Liver (tissue), 9 donors: ENCODE measurements around the gene SLC26A11. TPM values are rescaled to one million over a fixed set of nuclear protein-coding genes. Genes with fewer than 3 reads are reported as not detected.
"Not testable (repeated sequence)": the region's sequence is repeated elsewhere in the genome, so short reads cannot be mapped to it uniquely, and the experiment has no call there.

ENCODE experiments used
- DNase-seq: peaks from one replicate; pipeline ENCODE4 v3.0.0-alpha.2; 2017; ENCODE audit warnings: low spot score
- H3K27ac ChIP-seq, 2 donors: one replicate each; pipeline ENCODE4 v1.7.0; 2013; ENCODE audit warnings: inconsistent platforms in 2 of 2, low read length in 2 of 2, control low read depth in 1 of 2, low read depth in 1 of 2, mild to moderate bottlenecking in 1 of 2
- H3K27me3 ChIP-seq, 4 donors: one replicate each; pipeline versions ENCODE4 v1.6.1 to v1.7.0; 2013; ENCODE audit warnings: low read length in 3 of 4, inconsistent platforms in 1 of 4, mild to moderate bottlenecking in 1 of 4, moderate library complexity in 1 of 4; ENCODE audit not compliant: control insufficient read depth in 4 of 4, insufficient read depth in 4 of 4
- H3K36me3 ChIP-seq, 4 donors: one replicate each; pipeline versions ENCODE4 v1.6.1 to v1.7.0; 2013; ENCODE audit warnings: low read length in 3 of 4, mild to moderate bottlenecking in 3 of 4, low read depth in 1 of 4, moderate library complexity in 1 of 4; ENCODE audit not compliant: control insufficient read depth in 4 of 4, insufficient read depth in 3 of 4
- H3K4me1 ChIP-seq, 4 donors: one replicate each; pipeline versions ENCODE4 v1.6.1 to v1.7.0; 2013; ENCODE audit warnings: low read length in 3 of 4, mild to moderate bottlenecking in 3 of 4, moderate library complexity in 1 of 4; ENCODE audit not compliant: control insufficient read depth in 4 of 4, insufficient read depth in 4 of 4
- H3K4me3 ChIP-seq, 3 donors: one replicate each; pipeline versions ENCODE4 v1.6.1 to v1.7.0; 2013; ENCODE audit warnings: low read length in 3 of 3, control low read depth in 1 of 3, low read depth in 1 of 3, mild to moderate bottlenecking in 1 of 3
- H3K9ac ChIP-seq, 2 donors: one replicate each; pipeline ENCODE4 v1.7.0; 2013; ENCODE audit warnings: low read length in 2 of 2, mild to moderate bottlenecking in 2 of 2, moderate library complexity in 2 of 2, control low read depth in 1 of 2, low read depth in 1 of 2
- H3K9me3 ChIP-seq, 4 donors: one replicate each; pipeline versions ENCODE4 v1.6.1 to v1.7.0; 2013; ENCODE audit warnings: low read length in 3 of 4; ENCODE audit not compliant: control insufficient read depth in 4 of 4
- GABPA ChIP-seq, 2 donors: IDR thresholded peaks in 1 of 2; conservative IDR thresholded peaks in 1 of 2; 2 replicates each; pipeline ENCODE4 v1.6.1; 2016; ENCODE audit warnings: antibody characterized with exemption in 2 of 2, mild to moderate bottlenecking in 1 of 2, moderate library complexity in 1 of 2
- HNF4A ChIP-seq, 2 donors: conservative IDR thresholded peaks; 2 replicates each; pipeline ENCODE4 v1.6.1; 2016; ENCODE audit warnings: antibody characterized with exemption in 2 of 2, mild to moderate bottlenecking in 2 of 2
- HNF4G ChIP-seq: IDR thresholded peaks from 2 replicates; pipeline ENCODE4 v1.6.1; 2016; ENCODE audit warnings: antibody characterized with exemption
- JUND ChIP-seq, 2 donors: IDR thresholded peaks; 2 replicates each; pipeline ENCODE4 v1.6.1; 2016; ENCODE audit warnings: antibody characterized with exemption in 2 of 2
- NR2F2 ChIP-seq: IDR thresholded peaks from 2 replicates; pipeline ENCODE4 v1.6.1; 2016; ENCODE audit warnings: antibody characterized with exemption
- REST ChIP-seq: IDR thresholded peaks from 2 replicates; pipeline ENCODE4 v1.6.1; 2016; ENCODE audit warnings: antibody characterized with exemption, mild to moderate bottlenecking
- SP1 ChIP-seq: IDR thresholded peaks from 2 replicates; pipeline ENCODE4 v1.6.1; 2018; ENCODE audit warnings: antibody characterized with exemption, mild to moderate bottlenecking
- WGBS: extraction: QIAGEN DNeasy Blood & Tissue Kit; methylation state at CpG from one replicate; pipeline ENCODE4 v1.1.7; 2013; 5-methylcytosine and 5-hydroxymethylcytosine counted together
- polyA plus RNA-seq, 2 donors: library from polyadenylated mRNA; stranded (reverse) in 1 of 2; unstranded in 1 of 2; fragments of 200-250 nt in 1 of 2; fragments of >200 nt in 1 of 2; fragmentation: Nextera tagmentation in 1 of 2; extraction: Ambion mirVana in 1 of 2; gene quantifications; one replicate each; pipeline versions ENCODE4 v1.2.1 to v1.2.3, GENCODE V29; 2013 to 2015
- total RNA-seq, 2 donors: library from RNA; depleted of rRNA; stranded (reverse); fragments of >200 nt; gene quantifications; one replicate each; pipeline ENCODE4 v1.2.3, GENCODE V29; 2014
- TF ChIP-seq, protein P1 (sequence below): IDR thresholded peaks from 2 replicates; pipeline ENCODE4 v1.6.1; 2016; ENCODE audit warnings: antibody characterized with exemption
- TF ChIP-seq, protein P2 (sequence below): fragments of 150-350 bp; IDR thresholded peaks from 2 replicates; pipeline ENCODE4 v1.5.1; 2017; ENCODE audit warnings: improper control_type of control experiment, low read depth, low read length; ENCODE audit not compliant: missing input control
- TF ChIP-seq, protein P3 (sequence below): IDR thresholded peaks from 2 replicates; pipeline ENCODE4 v1.6.1; 2016; ENCODE audit warnings: antibody characterized with exemption
- donor health status: healthy.
- donor health status: healthy.
- donor health status: healthy.
- donor health status: healthy.
- donor health status: healthy.

SLC26A11 gene
- total and polyA plus RNA-seq, 4 donors, result 3.3 to 8.2 (median 5.6) TPM

- H3K4me1 ChIP-seq, result no peaks in the 10 kb centered on the region
- no peak for TF ChIP-seq GABPA (IDR thresholded peaks at IDR 0.05 in 1 of 2, conservative IDR thresholded peaks at IDR 0.05 in 1 of 2)
- no peak for TF ChIP-seq JUND (IDR thresholded peaks at IDR 0.05)
- no peak for TF ChIP-seq NR2F2
- TF ChIP-seq, protein P1, sequence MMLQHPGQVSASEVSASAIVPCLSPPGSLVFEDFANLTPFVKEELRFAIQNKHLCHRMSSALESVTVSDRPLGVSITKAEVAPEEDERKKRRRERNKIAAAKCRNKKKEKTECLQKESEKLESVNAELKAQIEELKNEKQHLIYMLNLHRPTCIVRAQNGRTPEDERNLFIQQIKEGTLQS, result no peak
- no peak for TF ChIP-seq HNF4A (conservative IDR thresholded peaks at IDR 0.05)
- TF ChIP-seq HNF4G, result no peak
- TF ChIP-seq, protein P2, sequence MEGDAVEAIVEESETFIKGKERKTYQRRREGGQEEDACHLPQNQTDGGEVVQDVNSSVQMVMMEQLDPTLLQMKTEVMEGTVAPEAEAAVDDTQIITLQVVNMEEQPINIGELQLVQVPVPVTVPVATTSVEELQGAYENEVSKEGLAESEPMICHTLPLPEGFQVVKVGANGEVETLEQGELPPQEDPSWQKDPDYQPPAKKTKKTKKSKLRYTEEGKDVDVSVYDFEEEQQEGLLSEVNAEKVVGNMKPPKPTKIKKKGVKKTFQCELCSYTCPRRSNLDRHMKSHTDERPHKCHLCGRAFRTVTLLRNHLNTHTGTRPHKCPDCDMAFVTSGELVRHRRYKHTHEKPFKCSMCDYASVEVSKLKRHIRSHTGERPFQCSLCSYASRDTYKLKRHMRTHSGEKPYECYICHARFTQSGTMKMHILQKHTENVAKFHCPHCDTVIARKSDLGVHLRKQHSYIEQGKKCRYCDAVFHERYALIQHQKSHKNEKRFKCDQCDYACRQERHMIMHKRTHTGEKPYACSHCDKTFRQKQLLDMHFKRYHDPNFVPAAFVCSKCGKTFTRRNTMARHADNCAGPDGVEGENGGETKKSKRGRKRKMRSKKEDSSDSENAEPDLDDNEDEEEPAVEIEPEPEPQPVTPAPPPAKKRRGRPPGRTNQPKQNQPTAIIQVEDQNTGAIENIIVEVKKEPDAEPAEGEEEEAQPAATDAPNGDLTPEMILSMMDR, result no peak
- no peak for TF ChIP-seq SP1
- TF ChIP-seq, protein P3, sequence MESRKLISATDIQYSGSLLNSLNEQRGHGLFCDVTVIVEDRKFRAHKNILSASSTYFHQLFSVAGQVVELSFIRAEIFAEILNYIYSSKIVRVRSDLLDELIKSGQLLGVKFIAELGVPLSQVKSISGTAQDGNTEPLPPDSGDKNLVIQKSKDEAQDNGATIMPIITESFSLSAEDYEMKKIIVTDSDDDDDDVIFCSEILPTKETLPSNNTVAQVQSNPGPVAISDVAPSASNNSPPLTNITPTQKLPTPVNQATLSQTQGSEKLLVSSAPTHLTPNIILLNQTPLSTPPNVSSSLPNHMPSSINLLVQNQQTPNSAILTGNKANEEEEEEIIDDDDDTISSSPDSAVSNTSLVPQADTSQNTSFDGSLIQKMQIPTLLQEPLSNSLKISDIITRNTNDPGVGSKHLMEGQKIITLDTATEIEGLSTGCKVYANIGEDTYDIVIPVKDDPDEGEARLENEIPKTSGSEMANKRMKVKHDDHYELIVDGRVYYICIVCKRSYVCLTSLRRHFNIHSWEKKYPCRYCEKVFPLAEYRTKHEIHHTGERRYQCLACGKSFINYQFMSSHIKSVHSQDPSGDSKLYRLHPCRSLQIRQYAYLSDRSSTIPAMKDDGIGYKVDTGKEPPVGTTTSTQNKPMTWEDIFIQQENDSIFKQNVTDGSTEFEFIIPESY, result no peak
- no peak for TF ChIP-seq REST
- no peak overlapping the region for H3K27ac ChIP-seq
- DNase-seq, result no peak
- no peaks in the 10 kb centered on the region for H3K27me3 ChIP-seq
- peaks cover 16 to 84% (median 58%) of the 10 kb centered on the region in 4 donors for H3K36me3 ChIP-seq
- H3K4me3 ChIP-seq, result no peak overlapping the region
- peaks cover 0 to 3% (median under 1%) of the 10 kb centered on the region in 4 donors for H3K9me3 ChIP-seq
- 94% methylated on average over 19 of the region's 19 CpGs for WGBS
- H3K9ac ChIP-seq, result no peak overlapping the region
These were observed 77.9 kb downstream of the SLC26A11 start for GRCh38 chr17:80297996-80298560.

GRCh38 chr17:80299350-80300100 is 79.3 kb downstream of the SLC26A11 start:
- not testable (repeated sequence) for DNase-seq, H3K27me3 ChIP-seq, H3K4me3 ChIP-seq, H3K9me3 ChIP-seq, H3K27ac ChIP-seq, H3K9ac ChIP-seq, H3K4me1 ChIP-seq
- WGBS, result 98% methylated on average over 4 of the region's 4 CpGs
- H3K36me3 ChIP-seq, result peaks cover 13 to 82% (median 58%) of the 10 kb centered on the region in 4 donors

GRCh38 chr17:80300756-80301155 is 80.5 kb downstream of the SLC26A11 start:
- not testable (repeated sequence) for H3K27me3 ChIP-seq, DNase-seq, H3K9ac ChIP-seq, H3K4me1 ChIP-seq, H3K9me3 ChIP-seq, H3K27ac ChIP-seq, H3K4me3 ChIP-seq
- peaks cover 14 to 76% (median 52%) of the 10 kb centered on the region in 4 donors for H3K36me3 ChIP-seq
- WGBS, result 96% methylated on average over 2 of the region's 2 CpGs
